Naive thymus-derived CD4-positive, alpha-beta T cell (primary cell): ENCODE measurements around the gene PCBP2. TPM values are rescaled to one million over a fixed set of nuclear protein-coding genes. Genes with fewer than 3 reads are reported as not detected.
A peak's percentile ranks its signal among the peaks of the same experiment; 100 is the strongest.
"Not testable (repeated sequence)": the region's sequence is repeated elsewhere in the genome, so short reads cannot be mapped to it uniquely, and the experiment has no call there.

Source experiments
- ATAC-seq: fragments of 150-1000 bp; cut with Tn5 transposase; 2 replicates; pipeline ENCODE4 v1.10.0; 2021; ENCODE audit warnings: mild to moderate bottlenecking, moderate library complexity
- CTCF ChIA-PET: fragments of 350-600 bp; sonication (Branson Sonifier 250); formaldehyde crosslinking; loops from one replicate; lab custom pipeline; 2021; ENCODE audit warnings: antibody characterized with exemption; lab: Charles Lee
- POLR2A ChIA-PET: fragments of 350-600 bp; sonication (Branson Sonifier 250); formaldehyde crosslinking; loops from one replicate; lab custom pipeline; 2021; ENCODE audit warnings: antibody characterized with exemption, inconsistent platforms; lab: Charles Lee
- DNase-seq, 9 donors: peaks; one replicate each; pipeline versions ENCODE4 v3.0.0 to v3.0.0-alpha.2; 2020 to 2022; ENCODE audit warnings: mixed read lengths in 1 of 9
- H3K27ac ChIP-seq: one replicate; pipeline ENCODE4 v1.7.0; 2013; ENCODE audit warnings: mild to moderate bottlenecking, low read depth, low read length, moderate library complexity
- H3K27me3 ChIP-seq, 2 donors: one replicate each; pipeline ENCODE4 v1.7.0; 2013; ENCODE audit warnings: low read length in 2 of 2, mild to moderate bottlenecking in 2 of 2, moderate library complexity in 2 of 2; ENCODE audit not compliant: control insufficient read depth in 2 of 2, insufficient read depth in 2 of 2
- H3K36me3 ChIP-seq, 3 experiments: 1 replicate in 2 of 3; 2 replicates in 1 of 3; pipeline ENCODE4 v1.7.0; 2013; ENCODE audit warnings: low read length in 3 of 3, mild to moderate bottlenecking in 3 of 3, moderate library complexity in 1 of 3; ENCODE audit not compliant: insufficient read depth in 3 of 3, control insufficient read depth in 2 of 3
- H3K4me1 ChIP-seq, 2 donors: one replicate each; pipeline ENCODE4 v1.7.0; 2013; ENCODE audit warnings: low read length in 2 of 2, mild to moderate bottlenecking in 2 of 2, moderate library complexity in 1 of 2; ENCODE audit not compliant: control insufficient read depth in 2 of 2, insufficient read depth in 2 of 2
- H3K4me3 ChIP-seq: 2 replicates; pipeline ENCODE4 v1.7.0; 2013; ENCODE audit warnings: mild to moderate bottlenecking, low read length
- H3K9me3 ChIP-seq, 3 experiments: 1 replicate in 2 of 3; 2 replicates in 1 of 3; pipeline ENCODE4 v1.7.0; 2013; ENCODE audit warnings: low read length in 3 of 3; ENCODE audit not compliant: control insufficient read depth in 2 of 3
- H3K27ac Mint-ChIP-seq, 9 donors: one replicate each; pipeline ENCODE4 v1.8.0; 2020 to 2022; ENCODE audit warnings: mixed read lengths in 9 of 9, mild to moderate bottlenecking in 8 of 9, moderate library complexity in 5 of 9, inconsistent platforms in 2 of 9
- H3K27me3 Mint-ChIP-seq, 5 donors: one replicate each; pipeline ENCODE4 v1.8.0; 2021 to 2022; ENCODE audit warnings: mixed read lengths in 5 of 5, mild to moderate bottlenecking in 1 of 5
- H3K36me3 Mint-ChIP-seq, 5 donors: one replicate each; pipeline ENCODE4 v1.8.0; 2020 to 2022; ENCODE audit warnings: mixed read lengths in 5 of 5, mild to moderate bottlenecking in 3 of 5, inconsistent platforms in 1 of 5
- H3K4me1 Mint-ChIP-seq, 7 donors: one replicate each; pipeline ENCODE4 v1.8.0; 2020 to 2022; ENCODE audit warnings: mixed read lengths in 7 of 7, mild to moderate bottlenecking in 3 of 7, inconsistent platforms in 1 of 7
- H3K4me3 Mint-ChIP-seq, 10 donors: one replicate each; pipeline ENCODE4 v1.8.0; 2020 to 2022; ENCODE audit warnings: mild to moderate bottlenecking in 10 of 10, mixed read lengths in 10 of 10, moderate library complexity in 6 of 10, inconsistent platforms in 2 of 10
- H3K9me3 Mint-ChIP-seq, 11 donors: one replicate each; pipeline ENCODE4 v1.8.0; 2020 to 2022; ENCODE audit warnings: mixed read lengths in 11 of 11, mild to moderate bottlenecking in 4 of 11, inconsistent platforms in 1 of 11, moderate library complexity in 1 of 11
- intact Hi-C, 2 donors: fragments of 100-400 bp; cut with micrococcal nuclease; formaldehyde crosslinking; loops; one replicate each; pipeline ENCODE4 v1.15.1; 2023
- polyA plus RNA-seq, 2 donors: library from polyadenylated mRNA; unstranded; fragments of 300-500 nt; fragmentation: Illumina TruSeq; gene quantifications; one replicate each; pipeline ENCODE4 v1.2.3, GENCODE V29; 2021
- total RNA-seq, 6 experiments: library from RNA in 5 of 6; stranded (reverse) in 5 of 6; gene quantifications; 1 replicate in 5 of 6; 2 replicates in 1 of 6; pipeline ENCODE4 v1.2.3 and lab custom pipeline; 2021 to 2026

The PCBP2 gene
- total and polyA plus RNA-seq, 7 experiments from 2014 or later = 148 to 1,110 (median 912) TPM

- H3K36me3 ChIP-seq = peaks cover 5 to 30% (median 17%) of the 10 kb centered on the region in 3 experiments
- no peaks in the 10 kb centered on the region for H3K27me3 Mint-ChIP-seq
- intact Hi-C loops = no loop called here
- peak overlapping the region; percentile 39 for H3K27ac ChIP-seq
- DNase-seq (no peak), ATAC-seq (no peak)
- H3K27me3 ChIP-seq = no peaks in the 10 kb centered on the region
- no peak overlapping the region for H3K4me3 ChIP-seq
- peak overlapping the region in 6 of 9 donors; percentile 29 to 89 (median 64) for H3K27ac Mint-ChIP-seq
- ChIA-PET CTCF (interaction anchor here (0.9 kb wide), 1 partner anchor 63 kb away, joined by 3 read pairs; no protein-coding TSS in a partner anchor), POLR2A (interaction anchor here (0.6 to 1.0 kb wide), 3 partner anchors 13 to 251 kb away, joined by 3 to 5 read pairs (median 4); no protein-coding TSS in a partner anchor)
- H3K9me3 Mint-ChIP-seq = no peaks in the 10 kb centered on the region
- H3K4me1 Mint-ChIP-seq = peaks cover 31 to 83% (median 71%) of the 10 kb centered on the region in 7 donors
- H3K36me3 Mint-ChIP-seq = peaks cover 10 to 17% (median 15%) of the 10 kb centered on the region in 5 donors
- H3K4me1 ChIP-seq = peaks cover 7 to 17% of the 10 kb centered on the region in 2 donors
- H3K9me3 ChIP-seq = no peaks in the 10 kb centered on the region
- no peak overlapping the region for H3K4me3 Mint-ChIP-seq
Measured at GRCh38 chr12:53414756-53415417, 37.0 kb upstream of the PCBP2 start.

- ATAC-seq, H3K4me3 Mint-ChIP-seq, H3K27me3 ChIP-seq, H3K27ac ChIP-seq, H3K4me3 ChIP-seq, H3K9me3 ChIP-seq, DNase-seq, intact Hi-C loops, H3K27me3 Mint-ChIP-seq, H3K9me3 Mint-ChIP-seq: not testable (repeated sequence)
- peaks cover 8 to 15% (median 12%) of the 10 kb centered on the region in 5 donors for H3K36me3 Mint-ChIP-seq
- Histone ChIP-seq H3K36me3 (peaks cover 4 to 22% (median 14%) of the 10 kb centered on the region in 3 experiments), H3K4me1 (peaks cover 7 to 17% of the 10 kb centered on the region in 2 donors)
- ChIA-PET CTCF (interaction anchor here (0.9 to 2.1 kb wide), 2 partner anchors 64 to 71 kb away, joined by 3 to 6 read pairs; no protein-coding TSS in a partner anchor), POLR2A (interaction anchor here (0.6 to 1.0 kb wide), 2 partner anchors 14 to 60 kb away, joined by 3 to 4 read pairs; no protein-coding TSS in a partner anchor)
- H3K4me1 Mint-ChIP-seq = peaks cover 31 to 81% (median 69%) of the 10 kb centered on the region in 7 donors
- H3K27ac Mint-ChIP-seq = peak overlapping the region in 8 of 9 donors; percentile 23 to 89 (median 68)
Measured at GRCh38 chr12:53415752-53416389, 36.0 kb upstream of the PCBP2 start.

- ChIA-PET CTCF (interaction anchor here (0.6 to 2.4 kb wide), 11 partner anchors 18 to 1233 kb away, joined by 3 to 29 read pairs (median 4); no protein-coding TSS in a partner anchor), POLR2A (interaction anchor here (0.6 to 1.6 kb wide), 8 partner anchors 10 to 93 kb away, joined by 3 to 6 read pairs (median 4); partner anchors contain the start of genes SP1 and TARBP2)
- H3K36me3 ChIP-seq, intact Hi-C loops, H3K9me3 ChIP-seq, H3K9me3 Mint-ChIP-seq, H3K36me3 Mint-ChIP-seq, H3K27me3 ChIP-seq, H3K4me3 ChIP-seq, H3K27ac ChIP-seq, H3K27me3 Mint-ChIP-seq, ATAC-seq: not testable (repeated sequence)
- peak in 7 of 9 donors; percentile 9 to 49 (median 31) for DNase-seq
- H3K4me3 Mint-ChIP-seq = peak overlapping the region in 8 of 10 donors; percentile 17 to 67 (median 40)
- H3K4me1 ChIP-seq = peaks cover 9 to 13% of the 10 kb centered on the region in 2 donors
- H3K4me1 Mint-ChIP-seq = peaks cover 22 to 72% (median 63%) of the 10 kb centered on the region in 7 donors
- H3K27ac Mint-ChIP-seq = peak overlapping the region in 5 of 9 donors; percentile 34 to 76 (median 52)
Measured at GRCh38 chr12:53417291-53417816, 34.5 kb upstream of the PCBP2 start.

- H3K4me3 Mint-ChIP-seq = peak overlapping the region in 2 of 10 donors; percentile 14 to 55
- no peak overlapping the region for H3K4me3 ChIP-seq
- ChIA-PET POLR2A (interaction anchor here (0.6 to 1.6 kb wide), 4 partner anchors 39 to 85 kb away, joined by 4 to 6 read pairs (median 4); partner anchors contain the start of genes SP1 and TARBP2), CTCF (interaction anchor here (1.2 to 2.4 kb wide), 4 partner anchors 37 to 90 kb away, joined by 3 to 29 read pairs (median 5); no protein-coding TSS in a partner anchor)
- intact Hi-C loops = no loop called here
- peaks cover 0 to 9% (median 0%) of the 10 kb centered on the region in 3 experiments for H3K36me3 ChIP-seq
- H3K27ac Mint-ChIP-seq = peak overlapping the region in 6 of 9 donors; percentile 23 to 72 (median 30)
- H3K36me3 Mint-ChIP-seq = peaks cover 0 to 2% (median 0%) of the 10 kb centered on the region in 5 donors
- H3K9me3 ChIP-seq = no peaks in the 10 kb centered on the region
- no peaks in the 10 kb centered on the region for H3K9me3 Mint-ChIP-seq
- no peaks in the 10 kb centered on the region for H3K27me3 ChIP-seq
- H3K4me1 ChIP-seq = peaks cover 4 to 7% of the 10 kb centered on the region in 2 donors
- no peak for ATAC-seq
- no peak overlapping the region for H3K27ac ChIP-seq
- H3K4me1 Mint-ChIP-seq = peaks cover 16 to 64% (median 54%) of the 10 kb centered on the region in 7 donors
- DNase-seq = no peak
- H3K27me3 Mint-ChIP-seq = no peaks in the 10 kb centered on the region
Measured at GRCh38 chr12:53418221-53418620, 33.7 kb upstream of the PCBP2 start.

GRCh38 chr12:53419756-53420155, 32.1 kb upstream of the PCBP2 start:
- peaks cover 4 to 7% of the 10 kb centered on the region in 2 donors for H3K4me1 ChIP-seq
- ATAC-seq = no peak
- no peak overlapping the region for H3K27ac ChIP-seq
- H3K9me3 ChIP-seq = no peaks in the 10 kb centered on the region
- no peak for DNase-seq
- intact Hi-C loops = loop anchor here (2.0 kb wide), 3 partner anchors 13 to 75 kb away; partner anchors contain the start of gene PRR13 (in 1 of the 2)
- H3K4me3 ChIP-seq = no peak overlapping the region
- H3K27me3 ChIP-seq = no peaks in the 10 kb centered on the region
- POLR2A ChIA-PET = interaction anchor here (0.6 kb wide), 1 partner anchor 73 kb away, joined by 5 read pairs; no protein-coding TSS in a partner anchor
- Mint-ChIP-seq H3K27me3 (no peaks in the 10 kb centered on the region), H3K36me3 (no peaks in the 10 kb centered on the region), H3K4me1 (peaks cover 14 to 54% (median 47%) of the 10 kb centered on the region in 7 donors), H3K4me3 (no peak overlapping the region), H3K9me3 (no peaks in the 10 kb centered on the region), H3K27ac (peak overlapping the region in 2 of 9 donors; percentile 5 to 56)
- H3K36me3 ChIP-seq = no peaks in the 10 kb centered on the region
- CTCF ChIA-PET = interaction anchor here (0.6 to 5.4 kb wide), 6 partner anchors 33 to 137 kb away, joined by 3 to 75 read pairs (median 4); no protein-coding TSS in a partner anchor

- H3K4me1 ChIP-seq, H3K27ac Mint-ChIP-seq, H3K4me3 ChIP-seq, ATAC-seq, H3K36me3 Mint-ChIP-seq, H3K9me3 Mint-ChIP-seq, H3K36me3 ChIP-seq, intact Hi-C loops, H3K27me3 ChIP-seq, H3K4me3 Mint-ChIP-seq, DNase-seq, H3K27me3 Mint-ChIP-seq, H3K9me3 ChIP-seq, H3K27ac ChIP-seq: not testable (repeated sequence)
- ChIA-PET CTCF (interaction anchor here (0.9 to 5.4 kb wide), 6 partner anchors 12 to 95 kb away, joined by 3 to 75 read pairs (median 11); partner anchors contain the start of gene NPFF), POLR2A (interaction anchor here (0.8 to 1.6 kb wide), 2 partner anchors 24 to 69 kb away, joined by 3 to 6 read pairs; no protein-coding TSS in a partner anchor)
- H3K4me1 Mint-ChIP-seq = peaks cover 10 to 33% (median 28%) of the 10 kb centered on the region in 7 donors
Measured at GRCh38 chr12:53422247-53422646, 29.7 kb upstream of the PCBP2 start.
